GM21529 (cell line): ENCODE measurements around the gene PCDHGB2.
"Not testable (repeated sequence)": the region's sequence is repeated elsewhere in the genome, so short reads cannot be mapped to it uniquely, and the experiment has no call there.

Source experiments
- ATAC-seq: cut with Tn5 transposase; IDR thresholded peaks from one replicate; pipeline ENCODE4 v1.9.1; 2021; ENCODE audit not compliant: unreplicated experiment

PCDHGB2 gene

DNA sequence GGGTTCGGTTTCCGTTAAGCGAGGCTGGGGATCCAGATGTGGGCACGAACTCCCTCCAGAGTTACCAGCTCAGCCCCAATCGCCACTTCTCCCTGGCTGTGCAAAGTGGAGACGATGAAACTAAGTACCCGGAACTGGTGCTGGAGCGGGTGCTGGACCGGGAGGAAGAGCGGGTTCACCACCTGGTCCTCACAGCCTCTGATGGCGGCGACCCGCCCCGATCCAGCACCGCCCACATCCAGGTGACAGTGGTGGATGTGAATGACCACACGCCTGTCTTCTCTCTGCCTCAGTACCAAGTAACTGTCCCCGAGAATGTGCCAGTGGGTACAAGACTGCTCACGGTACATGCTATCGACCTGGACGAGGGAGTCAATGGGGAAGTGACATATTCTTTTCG, 23.6 kb downstream of the PCDHGB2 start:
- no peak for ATAC-seq

DNA sequence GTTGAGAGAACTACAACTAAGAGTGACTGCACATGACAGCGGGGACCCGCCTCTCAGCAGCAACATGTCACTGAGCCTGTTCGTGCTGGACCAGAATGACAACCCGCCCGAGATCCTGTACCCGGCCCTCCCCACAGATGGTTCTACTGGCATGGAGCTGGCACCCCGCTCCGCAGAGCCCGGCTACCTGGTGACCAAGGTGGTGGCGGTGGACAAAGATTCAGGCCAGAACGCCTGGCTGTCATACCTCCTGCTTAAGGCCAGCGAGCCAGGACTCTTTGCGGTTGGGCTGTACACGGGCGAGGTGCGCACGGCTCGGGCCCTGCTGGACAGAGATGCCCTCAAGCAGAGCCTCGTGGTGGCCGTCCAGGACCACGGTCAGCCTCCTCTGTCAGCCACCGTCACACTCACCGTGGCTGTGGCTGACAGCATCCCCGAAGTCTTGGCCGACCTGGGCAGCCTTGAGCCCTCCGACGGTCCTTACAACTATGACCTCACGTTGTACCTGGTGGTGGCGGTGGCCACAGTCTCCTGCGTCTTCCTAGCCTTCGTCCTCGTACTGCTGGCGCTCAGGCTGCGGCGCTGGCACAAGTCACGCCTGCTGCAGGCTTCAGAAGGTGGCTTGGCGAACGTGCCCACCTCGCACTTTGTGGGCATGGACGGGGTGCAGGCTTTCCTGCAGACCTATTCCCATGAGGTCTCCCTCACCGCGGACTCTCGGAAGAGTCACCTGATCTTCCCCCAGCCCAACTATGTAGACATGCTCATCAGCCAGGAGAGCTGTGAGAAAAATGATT, 24.9 kb downstream of the PCDHGB2 start:
- ATAC-seq, result no peak

DNA sequence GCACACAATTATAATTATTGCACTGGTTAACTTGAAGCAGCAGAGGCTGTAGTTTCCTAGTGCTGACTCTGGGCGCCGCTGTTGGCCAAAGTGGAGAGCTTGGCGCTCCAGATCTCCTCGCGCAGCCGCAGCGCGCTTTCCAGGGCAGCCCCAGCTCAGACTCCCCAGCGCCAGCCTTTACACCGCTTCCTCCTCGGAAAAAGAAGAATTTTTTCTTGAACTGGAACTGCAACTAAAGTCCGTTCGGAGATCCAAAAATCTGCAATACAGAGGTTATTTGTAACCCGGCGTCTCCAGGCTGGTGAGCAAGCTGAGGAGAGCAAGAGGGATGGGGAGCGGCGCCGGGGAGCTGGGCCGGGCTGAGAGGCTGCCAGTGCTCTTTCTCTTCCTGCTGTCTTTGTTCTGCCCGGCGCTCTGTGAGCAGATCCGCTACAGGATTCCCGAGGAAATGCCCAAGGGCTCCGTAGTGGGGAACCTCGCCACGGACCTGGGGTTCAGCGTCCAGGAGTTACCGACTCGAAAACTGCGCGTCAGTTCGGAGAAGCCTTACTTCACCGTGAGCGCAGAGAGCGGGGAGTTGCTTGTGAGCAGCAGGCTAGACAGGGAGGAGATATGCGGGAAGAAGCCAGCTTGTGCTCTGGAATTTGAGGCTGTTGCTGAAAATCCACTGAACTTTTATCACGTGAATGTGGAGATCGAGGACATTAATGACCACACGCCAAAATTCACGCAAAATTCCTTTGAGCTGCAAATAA, 27.9 kb downstream of the PCDHGB2 start, which contains the start of gene PCDHGB4:
PCDHGB4 (plus strand) TSS at position 142 of the 755 bp plus-strand sequence; CDS start at position 329, 187 bp downstream.
- ATAC-seq, result peak; percentile 89

DNA sequence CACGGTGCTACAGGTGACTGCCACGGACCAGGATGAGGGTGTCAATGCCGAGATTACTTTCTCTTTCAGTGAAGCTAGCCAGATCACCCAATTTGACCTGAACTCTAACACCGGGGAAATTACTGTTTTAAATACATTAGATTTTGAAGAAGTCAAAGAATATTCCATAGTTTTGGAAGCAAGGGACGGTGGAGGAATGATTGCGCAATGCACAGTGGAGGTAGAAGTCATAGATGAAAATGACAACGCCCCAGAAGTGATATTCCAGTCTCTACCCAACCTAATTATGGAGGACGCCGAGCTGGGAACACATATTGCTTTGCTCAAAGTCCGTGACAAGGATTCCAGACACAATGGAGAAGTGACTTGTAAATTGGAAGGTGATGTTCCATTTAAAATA, 28.9 kb downstream of the PCDHGB2 start:
- no peak for ATAC-seq

DNA sequence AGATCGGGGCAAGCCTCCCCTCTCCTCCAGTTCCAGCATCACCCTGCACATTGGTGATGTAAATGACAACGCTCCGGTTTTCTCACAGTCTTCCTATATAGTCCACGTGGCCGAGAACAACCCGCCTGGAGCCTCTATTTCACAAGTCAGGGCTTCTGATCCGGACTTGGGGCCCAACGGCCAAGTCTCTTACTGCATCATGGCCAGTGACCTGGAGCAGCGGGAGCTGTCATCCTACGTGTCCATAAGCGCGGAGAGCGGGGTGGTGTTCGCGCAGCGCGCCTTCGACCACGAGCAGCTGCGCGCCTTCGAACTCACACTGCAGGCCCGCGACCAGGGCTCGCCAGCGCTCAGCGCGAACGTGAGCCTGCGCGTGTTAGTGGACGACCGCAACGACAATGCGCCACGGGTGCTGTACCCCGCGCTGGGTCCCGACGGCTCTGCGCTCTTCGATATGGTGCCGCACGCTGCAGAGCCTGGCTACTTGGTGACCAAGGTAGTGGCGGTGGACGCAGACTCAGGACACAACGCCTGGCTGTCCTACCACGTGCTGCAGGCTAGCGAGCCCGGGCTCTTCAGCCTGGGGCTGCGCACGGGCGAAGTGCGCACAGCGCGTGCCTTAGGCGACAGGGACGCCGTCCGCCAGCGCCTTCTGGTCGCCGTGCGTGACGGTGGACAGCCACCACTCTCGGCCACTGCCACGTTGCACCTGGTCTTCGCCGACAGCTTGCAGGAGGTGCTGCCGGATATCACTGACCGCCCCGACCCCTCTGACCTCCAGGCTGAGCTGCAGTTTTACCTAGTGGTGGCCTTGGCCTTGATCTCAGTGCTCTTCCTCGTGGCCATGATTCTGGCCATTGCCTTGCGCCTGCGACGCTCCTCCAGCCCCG, 29.6 kb downstream of the PCDHGB2 start:
- ATAC-seq, result no peak

DNA sequence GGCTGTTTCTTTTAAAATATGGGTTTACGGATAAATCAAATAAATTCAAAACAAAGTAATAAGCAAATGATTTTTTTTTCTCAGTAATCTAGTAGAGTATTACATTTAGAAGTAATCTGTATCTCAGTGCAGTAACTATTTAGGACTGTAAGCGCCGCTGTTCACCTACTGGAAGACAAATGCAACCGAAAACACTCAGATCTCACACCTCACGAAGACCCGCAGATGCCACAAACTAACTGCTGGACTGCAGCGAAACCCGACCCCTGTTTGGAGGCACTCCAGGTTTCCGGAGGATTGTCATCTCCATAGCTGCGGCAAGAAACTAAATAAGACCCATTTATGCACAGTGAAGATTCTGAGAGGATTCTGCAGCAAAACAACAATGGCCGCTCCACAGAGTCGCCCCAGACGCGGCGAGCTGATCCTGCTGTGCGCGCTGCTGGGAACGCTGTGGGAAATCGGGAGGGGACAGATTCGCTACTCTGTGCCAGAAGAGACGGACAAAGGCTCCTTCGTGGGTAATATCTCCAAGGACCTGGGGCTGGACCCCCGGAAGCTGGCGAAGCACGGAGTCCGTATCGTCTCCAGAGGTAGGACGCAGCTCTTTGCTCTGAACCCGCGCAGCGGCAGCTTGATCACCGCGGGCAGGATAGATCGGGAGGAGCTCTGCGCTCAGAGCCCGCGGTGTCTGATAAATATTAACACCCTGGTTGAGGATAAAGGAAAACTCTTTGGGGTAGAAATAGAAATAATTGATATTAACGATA, 32.8 kb downstream of the PCDHGB2 start, which contains the start of gene PCDHGA8:
PCDHGA8 (plus strand) TSS at position 205 of the 770 bp plus-strand sequence; CDS start at position 386, 181 bp downstream.
- no peak for ATAC-seq

DNA sequence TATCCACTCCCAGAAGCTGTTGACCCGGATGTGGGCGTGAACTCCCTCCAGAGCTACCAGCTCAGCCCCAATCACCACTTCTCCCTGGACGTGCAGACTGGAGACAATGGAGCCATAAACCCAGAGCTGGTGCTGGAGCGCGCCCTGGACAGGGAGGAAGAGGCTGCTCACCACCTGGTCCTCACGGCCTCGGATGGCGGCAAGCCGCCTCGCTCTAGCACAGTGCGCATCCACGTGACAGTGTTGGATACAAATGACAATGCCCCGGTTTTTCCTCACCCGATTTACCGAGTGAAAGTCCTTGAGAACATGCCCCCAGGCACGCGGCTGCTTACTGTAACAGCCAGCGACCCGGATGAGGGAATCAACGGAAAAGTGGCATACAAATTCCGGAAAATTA, 33.5 kb downstream of the PCDHGB2 start:
- no peak for ATAC-seq

DNA sequence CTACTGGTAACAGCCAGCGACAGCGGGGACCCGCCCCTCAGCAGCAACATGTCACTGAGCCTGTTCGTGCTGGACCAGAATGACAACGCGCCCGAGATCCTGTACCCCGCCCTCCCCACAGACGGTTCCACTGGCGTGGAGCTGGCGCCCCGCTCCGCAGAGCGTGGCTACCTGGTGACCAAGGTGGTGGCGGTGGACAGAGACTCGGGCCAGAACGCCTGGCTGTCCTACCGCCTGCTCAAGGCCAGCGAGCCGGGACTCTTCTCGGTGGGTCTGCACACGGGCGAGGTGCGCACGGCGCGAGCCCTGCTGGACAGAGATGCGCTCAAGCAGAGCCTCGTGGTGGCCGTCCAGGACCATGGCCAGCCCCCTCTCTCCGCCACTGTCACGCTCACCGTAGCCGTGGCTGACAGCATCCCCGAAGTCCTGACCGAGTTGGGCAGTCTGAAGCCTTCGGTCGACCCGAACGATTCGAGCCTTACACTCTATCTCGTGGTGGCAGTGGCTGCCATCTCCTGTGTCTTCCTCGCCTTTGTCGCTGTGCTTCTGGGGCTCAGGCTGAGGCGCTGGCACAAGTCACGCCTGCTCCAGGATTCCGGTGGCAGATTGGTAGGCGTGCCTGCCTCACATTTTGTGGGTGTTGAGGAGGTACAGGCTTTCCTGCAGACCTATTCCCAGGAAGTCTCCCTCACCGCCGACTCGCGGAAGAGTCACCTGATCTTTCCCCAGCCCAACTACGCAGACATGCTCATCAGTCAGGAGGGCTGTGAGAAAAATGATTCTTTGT, 34.8 kb downstream of the PCDHGB2 start:
- ATAC-seq, result not testable (repeated sequence)

DNA sequence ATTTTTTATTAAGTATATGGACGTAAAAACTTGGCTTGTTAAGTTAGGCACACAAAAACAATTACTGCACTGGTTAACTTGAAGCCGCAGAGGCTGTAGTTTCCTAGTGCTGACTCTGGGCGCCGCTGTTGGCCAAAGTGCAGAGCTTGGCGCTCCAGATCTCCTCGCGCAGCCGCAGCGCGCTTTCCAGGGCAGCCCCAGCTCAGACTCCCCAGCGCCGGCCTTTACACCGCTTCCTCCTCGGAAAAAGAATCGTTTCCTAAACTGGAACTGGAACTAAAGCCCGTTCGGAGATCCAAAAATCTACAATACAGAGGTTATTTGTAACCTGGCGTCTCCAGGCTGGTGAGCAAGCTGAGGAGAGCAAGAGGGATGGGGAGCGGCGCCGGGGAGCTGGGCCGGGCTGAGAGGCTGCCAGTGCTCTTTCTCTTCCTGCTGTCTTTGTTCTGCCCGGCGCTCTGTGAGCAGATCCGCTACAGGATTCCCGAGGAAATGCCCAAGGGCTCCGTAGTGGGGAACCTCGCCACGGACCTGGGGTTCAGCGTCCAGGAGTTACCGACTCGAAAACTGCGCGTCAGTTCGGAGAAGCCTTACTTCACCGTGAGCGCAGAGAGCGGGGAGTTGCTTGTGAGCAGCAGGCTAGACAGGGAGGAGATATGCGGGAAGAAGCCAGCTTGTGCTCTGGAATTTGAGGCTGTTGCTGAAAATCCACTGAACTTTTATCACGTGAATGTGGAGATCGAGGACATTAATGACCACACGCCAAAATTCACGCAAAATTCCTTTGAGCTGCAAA, 38.2 kb downstream of the PCDHGB2 start, which contains the start of gene PCDHGB5:
PCDHGB5 (plus strand) TSS at position 192 of the 796 bp plus-strand sequence; CDS start at position 373, 181 bp downstream.
- ATAC-seq, result peak; percentile 94

DNA sequence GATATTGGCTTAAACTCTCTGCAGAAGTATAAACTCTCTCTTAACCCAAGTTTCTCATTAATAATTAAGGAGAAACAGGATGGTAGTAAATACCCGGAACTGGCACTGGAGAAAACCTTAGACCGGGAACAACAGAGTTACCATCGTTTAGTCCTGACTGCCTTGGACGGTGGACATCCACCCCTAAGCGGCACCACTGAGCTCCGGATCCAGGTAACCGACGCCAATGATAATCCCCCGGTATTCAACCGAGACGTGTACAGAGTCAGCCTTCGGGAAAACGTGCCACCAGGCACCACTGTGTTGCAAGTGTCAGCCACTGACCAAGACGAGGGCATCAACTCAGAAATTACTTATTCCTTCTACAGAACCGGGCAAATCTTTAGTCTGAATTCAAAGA, 38.8 kb downstream of the PCDHGB2 start:
- ATAC-seq, result no peak

DNA sequence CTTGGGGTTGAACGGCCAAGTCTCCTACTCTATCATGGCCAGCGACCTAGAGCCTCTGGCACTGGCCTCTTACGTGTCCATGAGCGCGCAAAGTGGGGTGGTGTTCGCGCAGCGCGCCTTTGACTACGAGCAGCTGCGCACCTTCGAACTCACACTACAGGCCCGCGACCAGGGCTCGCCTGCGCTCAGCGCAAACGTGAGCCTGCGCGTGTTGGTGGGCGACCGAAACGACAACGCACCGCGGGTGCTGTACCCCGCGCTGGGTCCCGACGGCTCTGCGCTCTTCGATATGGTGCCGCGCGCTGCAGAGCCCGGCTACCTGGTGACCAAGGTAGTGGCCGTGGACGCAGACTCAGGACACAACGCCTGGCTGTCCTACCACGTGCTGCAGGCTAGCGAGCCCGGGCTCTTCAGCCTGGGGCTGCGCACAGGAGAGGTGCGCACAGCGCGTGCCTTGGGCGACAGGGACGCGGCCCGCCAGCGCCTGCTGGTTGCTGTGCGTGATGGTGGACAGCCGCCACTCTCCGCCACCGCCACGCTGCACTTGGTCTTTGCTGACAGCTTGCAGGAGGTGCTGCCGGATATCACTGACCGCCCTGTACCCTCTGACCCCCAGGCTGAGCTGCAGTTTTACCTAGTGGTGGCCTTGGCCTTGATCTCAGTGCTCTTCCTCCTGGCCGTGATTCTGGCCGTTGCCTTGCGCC, 39.9 kb downstream of the PCDHGB2 start:
- ATAC-seq, result no peak

DNA sequence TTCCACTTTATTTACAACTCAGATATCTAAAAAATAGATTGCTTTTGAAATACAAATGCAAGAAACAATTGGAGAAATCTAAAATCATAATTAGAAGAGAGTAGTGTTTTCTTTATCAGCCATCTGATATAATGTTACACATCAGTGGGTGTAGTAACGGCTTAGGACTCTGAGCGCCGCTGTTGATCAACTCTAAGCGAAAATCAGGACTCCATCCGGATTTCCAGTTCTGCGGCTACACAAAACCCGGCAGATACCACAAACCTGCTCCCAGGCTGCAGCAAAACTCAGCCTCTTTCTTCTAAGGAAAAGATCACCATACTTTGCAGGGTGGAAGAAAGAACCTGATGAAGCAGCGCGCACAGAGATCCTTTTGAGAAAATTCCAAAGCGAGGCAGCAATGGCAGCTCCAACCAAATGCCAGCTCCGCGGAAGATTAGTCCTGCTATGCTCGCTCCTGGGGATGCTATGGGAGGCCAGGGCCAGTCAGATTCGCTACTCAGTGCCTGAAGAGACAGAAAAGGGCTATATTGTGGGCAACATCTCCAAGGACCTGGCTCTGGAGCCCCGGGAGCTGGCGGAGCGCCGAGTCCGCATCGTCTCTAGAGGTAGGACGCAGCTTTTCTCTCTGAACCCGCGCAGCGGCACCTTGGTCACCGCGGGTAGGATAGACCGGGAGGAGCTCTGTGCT, 42.9 kb downstream of the PCDHGB2 start, which contains the start of gene PCDHGA9:
PCDHGA9 (plus strand) TSS at position 226 of the 691 bp plus-strand sequence; CDS start at position 401, 175 bp downstream.
- no peak for ATAC-seq

DNA sequence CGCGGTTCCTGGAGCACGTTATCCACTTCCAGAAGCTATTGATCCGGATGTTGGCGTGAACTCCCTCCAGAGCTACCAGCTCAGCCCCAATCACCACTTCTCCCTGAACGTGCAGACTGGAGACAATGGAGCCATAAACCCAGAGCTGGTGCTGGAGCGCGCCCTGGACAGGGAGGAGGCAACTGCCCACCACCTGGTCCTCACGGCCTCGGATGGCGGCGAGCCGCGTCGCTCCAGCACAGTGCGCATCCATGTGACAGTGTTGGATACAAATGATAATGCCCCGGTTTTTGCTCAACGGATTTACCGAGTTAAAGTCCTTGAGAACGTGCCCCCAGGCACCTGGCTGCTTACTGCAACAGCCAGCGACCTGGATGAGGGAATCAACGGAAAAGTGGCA, 43.6 kb downstream of the PCDHGB2 start:
- no peak for ATAC-seq

DNA sequence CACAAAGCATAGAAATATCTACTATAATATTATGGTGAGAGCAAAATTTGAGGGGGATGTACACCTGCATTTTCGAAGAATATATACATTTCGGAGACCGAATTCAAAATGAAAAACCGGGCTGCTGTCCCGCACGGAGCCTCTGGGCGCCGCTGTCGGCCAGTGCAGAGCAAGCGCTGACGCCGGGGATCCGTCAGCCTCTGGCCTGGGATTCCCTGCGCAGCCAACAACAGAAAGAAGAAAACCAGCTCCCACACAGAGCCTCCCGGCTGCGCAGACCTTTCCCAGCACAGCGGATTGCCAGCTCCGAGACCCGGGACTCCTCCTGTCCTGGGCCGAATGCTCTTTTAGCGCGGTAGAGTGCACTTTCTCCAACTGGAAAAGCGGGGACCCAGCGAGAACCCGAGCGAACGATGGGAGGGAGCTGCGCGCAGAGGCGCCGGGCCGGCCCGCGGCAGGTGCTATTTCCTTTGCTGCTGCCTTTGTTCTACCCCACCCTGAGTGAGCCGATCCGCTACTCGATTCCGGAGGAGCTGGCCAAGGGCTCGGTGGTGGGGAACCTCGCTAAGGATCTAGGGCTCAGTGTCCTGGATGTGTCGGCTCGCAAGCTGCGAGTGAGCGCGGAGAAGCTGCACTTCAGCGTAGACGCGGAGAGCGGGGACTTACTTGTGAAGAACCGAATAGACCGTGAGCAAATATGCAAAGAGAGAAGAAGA, 48.2 kb downstream of the PCDHGB2 start, which contains the start of gene PCDHGB6:
PCDHGB6 (plus strand) TSS at position 232 of the 716 bp plus-strand sequence; CDS start at position 414, 182 bp downstream.
- peak; percentile 75 for ATAC-seq

DNA sequence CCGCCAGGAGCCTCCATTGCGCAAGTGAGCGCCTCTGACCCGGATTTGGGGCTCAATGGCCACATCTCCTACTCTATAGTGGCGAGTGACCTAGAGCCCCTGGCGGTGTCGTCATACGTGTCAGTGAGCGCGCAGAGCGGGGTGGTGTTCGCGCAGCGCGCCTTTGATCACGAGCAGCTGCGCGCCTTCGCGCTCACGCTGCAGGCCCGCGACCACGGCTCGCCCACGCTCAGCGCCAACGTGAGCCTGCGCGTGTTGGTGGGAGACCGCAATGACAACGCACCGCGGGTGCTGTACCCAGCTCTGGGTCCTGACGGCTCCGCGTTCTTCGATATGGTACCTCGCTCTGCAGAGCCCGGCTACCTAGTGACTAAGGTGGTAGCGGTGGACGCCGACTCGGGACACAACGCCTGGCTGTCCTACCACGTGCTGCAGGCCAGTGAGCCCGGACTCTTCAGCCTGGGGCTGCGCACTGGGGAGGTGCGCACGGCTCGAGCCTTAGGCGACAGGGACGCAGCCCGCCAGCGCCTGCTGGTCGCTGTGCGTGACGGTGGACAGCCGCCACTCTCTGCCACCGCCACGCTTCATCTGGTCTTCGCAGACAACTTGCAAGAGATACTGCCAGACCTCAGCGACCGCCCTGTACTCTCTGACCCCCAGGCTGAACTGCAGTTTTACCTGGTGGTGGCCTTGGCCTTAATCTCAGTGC, 50.0 kb downstream of the PCDHGB2 start:
- ATAC-seq, result no peak

DNA sequence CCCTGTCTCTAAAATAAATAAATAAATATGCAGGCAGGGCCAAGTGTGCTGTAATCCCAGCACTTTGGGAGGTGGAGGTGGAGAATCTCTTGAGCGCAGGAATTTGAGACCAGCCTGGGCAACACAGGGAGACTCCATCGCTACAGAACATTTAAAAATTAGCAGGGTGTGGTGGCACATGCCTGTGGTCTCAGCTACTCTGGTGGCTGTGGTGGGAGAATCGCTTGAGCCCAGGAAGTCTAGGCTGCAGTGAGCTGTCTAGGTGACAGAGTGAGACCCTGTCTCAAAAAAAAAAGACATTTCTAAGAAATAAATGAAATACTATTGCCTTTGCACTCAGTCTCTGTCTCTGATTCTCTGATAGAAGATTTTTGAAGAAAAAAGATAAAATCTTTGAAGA, 51.8 kb downstream of the PCDHGB2 start:
- no peak for ATAC-seq
